ENCODE measurements around the gene CRYZ.

DNA sequence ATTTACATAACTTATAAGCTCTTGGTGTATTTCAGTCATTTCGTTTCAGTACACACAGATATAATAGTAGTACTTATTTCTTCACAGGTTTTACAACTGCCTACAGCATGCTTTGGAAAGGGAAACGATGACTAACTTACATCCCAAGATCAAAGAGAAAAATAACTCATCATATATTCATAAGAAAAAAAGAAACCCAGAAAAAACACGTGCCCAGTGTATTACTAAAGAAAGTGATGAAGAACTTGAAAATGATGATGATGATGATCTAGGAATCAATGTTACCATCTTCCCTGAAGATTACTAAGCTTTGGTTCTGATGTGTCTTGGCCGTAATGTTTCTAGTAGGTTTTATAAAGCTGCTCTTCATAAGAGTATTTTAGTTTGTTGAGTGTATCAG lies 31.0 kb upstream of the CRYZ start:
- no peak for TF ChIP-seq POLR2A (IDR thresholded peaks at IDR 0.05)
- TF ChIP-seq, protein P1, sequence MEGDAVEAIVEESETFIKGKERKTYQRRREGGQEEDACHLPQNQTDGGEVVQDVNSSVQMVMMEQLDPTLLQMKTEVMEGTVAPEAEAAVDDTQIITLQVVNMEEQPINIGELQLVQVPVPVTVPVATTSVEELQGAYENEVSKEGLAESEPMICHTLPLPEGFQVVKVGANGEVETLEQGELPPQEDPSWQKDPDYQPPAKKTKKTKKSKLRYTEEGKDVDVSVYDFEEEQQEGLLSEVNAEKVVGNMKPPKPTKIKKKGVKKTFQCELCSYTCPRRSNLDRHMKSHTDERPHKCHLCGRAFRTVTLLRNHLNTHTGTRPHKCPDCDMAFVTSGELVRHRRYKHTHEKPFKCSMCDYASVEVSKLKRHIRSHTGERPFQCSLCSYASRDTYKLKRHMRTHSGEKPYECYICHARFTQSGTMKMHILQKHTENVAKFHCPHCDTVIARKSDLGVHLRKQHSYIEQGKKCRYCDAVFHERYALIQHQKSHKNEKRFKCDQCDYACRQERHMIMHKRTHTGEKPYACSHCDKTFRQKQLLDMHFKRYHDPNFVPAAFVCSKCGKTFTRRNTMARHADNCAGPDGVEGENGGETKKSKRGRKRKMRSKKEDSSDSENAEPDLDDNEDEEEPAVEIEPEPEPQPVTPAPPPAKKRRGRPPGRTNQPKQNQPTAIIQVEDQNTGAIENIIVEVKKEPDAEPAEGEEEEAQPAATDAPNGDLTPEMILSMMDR (IDR thresholded peaks at IDR 0.05), result no peak
